ENCODE measurements around the gene FSTL3.

DNA sequence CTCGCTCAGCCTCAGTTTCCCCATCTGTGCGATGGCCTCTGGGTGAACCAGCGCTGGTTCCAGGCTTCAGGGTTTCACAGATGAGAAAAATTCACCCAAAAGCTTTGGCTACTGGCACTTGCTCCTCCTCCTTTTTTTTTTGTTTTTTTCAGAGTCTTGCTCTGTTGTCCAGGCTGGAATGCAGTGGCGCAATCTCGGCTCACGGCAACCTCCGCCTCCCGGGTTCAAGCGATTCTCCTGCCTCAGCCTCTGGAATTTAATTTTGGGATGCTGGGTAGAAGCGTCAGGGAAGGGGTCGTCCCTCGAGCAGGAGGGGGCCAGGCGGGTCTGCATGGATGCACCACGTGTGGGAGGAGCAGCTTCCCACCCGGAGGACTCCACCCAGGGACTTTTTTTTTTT is 12.0 kb downstream of the FSTL3 start:
- no peak for TF ChIP-seq POLR2AphosphoS5 (IDR thresholded peaks at IDR 0.05; ENCODE audit: low read depth, low read length)
- TF ChIP-seq SIN3A (IDR thresholded peaks at IDR 0.05; ENCODE audit: borderline replicate concordance, insufficient read depth, low read length) = no peak
- no peak for TF ChIP-seq REST (IDR thresholded peaks at IDR 0.05; ENCODE audit: insufficient read depth in 1 of 2, low read depth in 2 of 2, low read length in 2 of 2)
- TF ChIP-seq TAF1 (IDR thresholded peaks at IDR 0.05; ENCODE audit: borderline replicate concordance, insufficient read depth, low read length) = no peak
- TF ChIP-seq FOXP2 (optimal IDR thresholded peaks at IDR 0.05; ENCODE audit: borderline replicate concordance, extremely low read depth, extremely low read length, insufficient read depth) = no peak

All from PFSK-1 (cell line).